B cell (primary cell): ENCODE data around the gene PARD3. TPM values are rescaled to one million over a fixed set of nuclear protein-coding genes. Genes with fewer than 3 reads are reported as not detected.

Experiments
- ATAC-seq: fragments of 200-7000 bp; cut with Tn5 transposase; one replicate; pipeline ENCODE4 v1.10.0; 2021; ENCODE audit warnings: low read depth, mild to moderate bottlenecking, moderate number of reproducible peaks, moderate library complexity
- CTCF ChIA-PET: fragments of 350-600 bp; sonication (Branson Sonifier 250); formaldehyde crosslinking; loops from one replicate; lab custom pipeline; 2021; ENCODE audit warnings: antibody characterized with exemption, inconsistent platforms; lab: Charles Lee
- POLR2A ChIA-PET: fragments of 350-600 bp; sonication (Branson Sonifier 250); formaldehyde crosslinking; loops from one replicate; lab custom pipeline; 2021; ENCODE audit warnings: antibody characterized with exemption; lab: Charles Lee
- DNase-seq: peaks from one replicate; pipeline ENCODE4 v3.0.0; 2013
- H2AFZ ChIP-seq: 2 replicates; pipeline ENCODE4 v1.6.1; 2012; ENCODE audit warnings: mild to moderate bottlenecking, low read depth, low read length; ENCODE audit not compliant: insufficient read depth, poor library complexity, severe bottlenecking
- H3K27ac ChIP-seq, 2 donors: 1 replicate in 1 of 2; 2 replicates in 1 of 2; pipeline ENCODE4 v1.5.1; 2012 to 2013; ENCODE audit warnings: low read length in 2 of 2, mild to moderate bottlenecking in 2 of 2, moderate library complexity in 1 of 2
- H3K27me3 ChIP-seq, 4 experiments: fragments of 200-600 bp in 1 of 4; sonication (generic) in 1 of 4; replicated peaks in 1 of 4; 1 replicate in 2 of 4; 2 replicates in 2 of 4; pipeline versions ENCODE4 v1.6.1 to v1.7.0; 2013 to 2016; ENCODE audit warnings: low read length in 3 of 4, mild to moderate bottlenecking in 2 of 4, mixed read lengths in 1 of 4, moderate library complexity in 1 of 4; ENCODE audit not compliant: insufficient read depth in 4 of 4, control insufficient read depth in 3 of 4; ENCODE audit errors: control extremely low read depth in 1 of 4
- H3K36me3 ChIP-seq, 2 experiments: replicated peaks in 1 of 2; 1 replicate in 1 of 2; 2 replicates in 1 of 2; pipeline versions ENCODE4 v1.6.1 to v1.7.1; 2013; ENCODE audit warnings: low read length in 1 of 2; ENCODE audit not compliant: insufficient read depth in 2 of 2, control insufficient read depth in 1 of 2; ENCODE audit errors: control extremely low read depth in 1 of 2, extremely low read depth in 1 of 2
- H3K4me1 ChIP-seq, 2 donors: fragments of 200-600 bp in 1 of 2; sonication (generic) in 1 of 2; 1 replicate in 1 of 2; 2 replicates in 1 of 2; pipeline versions ENCODE4 v1.5.1 to v1.6.1; 2013 to 2017; ENCODE audit warnings: low read length in 2 of 2; ENCODE audit not compliant: control insufficient read depth in 2 of 2, insufficient read depth in 2 of 2
- H3K4me2 ChIP-seq: replicated peaks from 2 replicates; pipeline ENCODE3; 2012; ENCODE audit warnings: mild to moderate bottlenecking, low read depth, low read length; ENCODE audit not compliant: poor library complexity, severe bottlenecking
- H3K4me3 ChIP-seq, 5 experiments: fragments of 200-600 bp in 1 of 5; sonication (generic) in 1 of 5; 1 replicate in 3 of 5; 2 replicates in 2 of 5; pipeline versions ENCODE4 v1.5.1 to v1.7.0; 2011 to 2016; ENCODE audit warnings: low read length in 4 of 5, mild to moderate bottlenecking in 4 of 5, low read depth in 2 of 5, control low read depth in 1 of 5, moderate library complexity in 1 of 5; ENCODE audit not compliant: insufficient read depth in 1 of 5; ENCODE audit errors: control extremely low read depth in 1 of 5, extremely low read depth in 1 of 5
- H3K79me2 ChIP-seq: fragments of 200-600 bp; sonication (generic); one replicate; pipeline ENCODE4 v1.6.0; 2016; ENCODE audit warnings: low read length; ENCODE audit not compliant: control insufficient read depth, insufficient read depth
- H3K9ac ChIP-seq: fragments of 200-600 bp; sonication (generic); 2 replicates; pipeline ENCODE4 v1.6.1; 2017; ENCODE audit warnings: mild to moderate bottlenecking, low read length, moderate library complexity
- H3K9me3 ChIP-seq, 3 donors: one replicate each; pipeline versions ENCODE4 v1.6.1 to v1.7.1; 2013; ENCODE audit warnings: low read length in 2 of 3; ENCODE audit not compliant: control insufficient read depth in 2 of 3, insufficient read depth in 1 of 3; ENCODE audit errors: control extremely low read depth in 1 of 3
- H4K20me1 ChIP-seq: 2 replicates; pipeline ENCODE4 v1.6.0; 2012; ENCODE audit warnings: mild to moderate bottlenecking, low read length; ENCODE audit not compliant: insufficient read depth, control insufficient read depth, poor library complexity, severe bottlenecking
- H3K27ac Mint-ChIP-seq: one replicate; pipeline ENCODE4 v1.8.0; 2021; ENCODE audit warnings: mixed read lengths
- H3K27me3 Mint-ChIP-seq: one replicate; pipeline ENCODE4 v1.8.0; 2021; ENCODE audit warnings: mixed read lengths
- H3K4me1 Mint-ChIP-seq: one replicate; pipeline ENCODE4 v1.8.0; 2021; ENCODE audit warnings: mixed read lengths
- H3K4me3 Mint-ChIP-seq: one replicate; pipeline ENCODE4 v1.8.0; 2021; ENCODE audit warnings: mixed read lengths
- H3K9me3 Mint-ChIP-seq: one replicate; pipeline ENCODE4 v1.8.0; 2022; ENCODE audit warnings: mixed read lengths; ENCODE audit not compliant: insufficient read depth
- CTCF ChIP-seq: fragments of 200-600 bp; IDR thresholded peaks from one replicate; pipeline ENCODE4 v1.8.0; 2022; ENCODE audit warnings: antibody characterized with exemption, mild to moderate bottlenecking
- EZH2 ChIP-seq: IDR thresholded peaks from 2 replicates; pipeline ENCODE4 v1.6.1; 2012; ENCODE audit warnings: borderline replicate concordance, low read depth, mild to moderate bottlenecking, moderate library complexity, low read length; ENCODE audit not compliant: insufficient read depth, poor library complexity, severe bottlenecking
- WGBS: methylation state at CpG from one replicate; pipeline ENCODE4 v1.1.5; 2013; ENCODE audit warnings: missing lambda C conversion rate; ENCODE audit not compliant: insufficient coverage; 5-methylcytosine and 5-hydroxymethylcytosine counted together
- intact Hi-C: fragments of 100-400 bp; cut with micrococcal nuclease; formaldehyde crosslinking; loops from one replicate; pipeline ENCODE4 v1.10.0; 2022
- polyA plus RNA-seq: library from polyadenylated mRNA; depleted of rRNA; stranded (reverse); fragments of >200 nt; gene quantifications from 2 replicates; pipeline ENCODE4 v1.2.3, GENCODE V29; 2012
- total RNA-seq, 2 donors: library from RNA; stranded (reverse); fragments of 120-200 nt in 1 of 2; gene quantifications; 1 replicate in 1 of 2; 2 replicates in 1 of 2; pipeline versions ENCODE4 v1.2.3 to v1.2.4, GENCODE V29; 2013 to 2022

PARD3 gene
- total and polyA plus RNA-seq, 2 donors (not counting 1 experiment from before 2014, with no cell fraction given) = not detected

GRCh38 chr10:34514290-34514689 lies 300.8 kb downstream of the PARD3 start:
- no peaks in the 10 kb centered on the region for H3K27me3 ChIP-seq
- POLR2A ChIA-PET = no interaction called here
- Mint-ChIP-seq H3K27ac (no peak overlapping the region), H3K4me3 (no peak overlapping the region), H3K27me3 (peaks cover 3% of the 10 kb centered on the region), H3K4me1 (no peaks in the 10 kb centered on the region), H3K9me3 (no peaks in the 10 kb centered on the region)
- no peak overlapping the region for H3K27ac ChIP-seq
- H3K79me2 ChIP-seq = no peaks in the 10 kb centered on the region
- ATAC-seq = no peak
- TF ChIP-seq EZH2 (no peak), CTCF (no peak)
- no peak overlapping the region for H3K4me2 ChIP-seq
- intact Hi-C loops = no loop called here
- H2AFZ ChIP-seq = no peak overlapping the region
- CTCF ChIA-PET = no interaction called here
- H4K20me1 ChIP-seq = no peaks in the 10 kb centered on the region
- H3K4me1 ChIP-seq = no peaks in the 10 kb centered on the region
- H3K36me3 ChIP-seq = no peaks in the 10 kb centered on the region
- DNase-seq = no peak
- WGBS = no CpG with 5 or more reads among the region's 4 CpGs
- peaks cover 0 to 4% (median 0%) of the 10 kb centered on the region in 3 donors for H3K9me3 ChIP-seq
- no peak overlapping the region for H3K9ac ChIP-seq
- no peak overlapping the region for H3K4me3 ChIP-seq

GRCh38 chr10:34513636-34514035 lies 301.5 kb downstream of the PARD3 start:
- peaks cover 0 to 4% (median 0%) of the 10 kb centered on the region in 3 donors for H3K9me3 ChIP-seq
- H4K20me1 ChIP-seq = no peaks in the 10 kb centered on the region
- H3K36me3 ChIP-seq = no peaks in the 10 kb centered on the region
- H3K79me2 ChIP-seq = no peaks in the 10 kb centered on the region
- POLR2A ChIA-PET = no interaction called here
- TF ChIP-seq CTCF = no peak
- no peak for TF ChIP-seq EZH2
- CTCF ChIA-PET = no interaction called here
- DNase-seq (no peak), ATAC-seq (no peak)
- intact Hi-C loops = no loop called here
- H3K27me3 Mint-ChIP-seq = peaks cover 3% of the 10 kb centered on the region
- no peak overlapping the region for H2AFZ ChIP-seq
- H3K27me3 ChIP-seq = no peaks in the 10 kb centered on the region
- no peak overlapping the region for H3K9ac ChIP-seq
- H3K27ac ChIP-seq = no peak overlapping the region
- no peaks in the 10 kb centered on the region for H3K4me1 ChIP-seq
- H3K27ac Mint-ChIP-seq = no peak overlapping the region
- no peaks in the 10 kb centered on the region for H3K9me3 Mint-ChIP-seq
- no peaks in the 10 kb centered on the region for H3K4me1 Mint-ChIP-seq
- no CpG with 5 or more reads among the region's 2 CpGs for WGBS
- H3K4me2 ChIP-seq = no peak overlapping the region
- H3K4me3 ChIP-seq = no peak overlapping the region
- H3K4me3 Mint-ChIP-seq = no peak overlapping the region
